ENCODE data around the gene AVEN.

GRCh38 chr15:33839540-33839939 is 199.5 kb downstream of the AVEN start:
- TF ChIP-seq EZH2 (IDR thresholded peaks at IDR 0.05; ENCODE audit: low read length) (no peak), CTCF (optimal IDR thresholded peaks at IDR 0.05 in 1 of 3, IDR thresholded peaks at IDR 0.05 in 1 of 3, conservative IDR thresholded peaks at IDR 0.05 in 1 of 3; ENCODE audit: extremely low read depth in 1 of 3, insufficient read depth in 2 of 3, low read length in 3 of 3) (no peak)
